ENCODE data around the gene ACBD4. TPM values are rescaled to one million over a fixed set of nuclear protein-coding genes. Genes with fewer than 3 reads are reported as not detected.

Gene ACBD4
- total RNA-seq, 1 experiment from 2014 or later: 0.89 TPM

GRCh38 chr17:45150911-45151809, 15.7 kb downstream of the ACBD4 start:
- Histone ChIP-seq H3K4me1 (replicated peaks) (peaks cover 22% of the 10 kb centered on the region), H3K27ac (no peak overlapping the region), H3K9me3 (replicated peaks) (no peaks in the 10 kb centered on the region), H3K4me3 (peak overlapping the region; percentile 47), H3K27me3 (replicated peaks) (no peaks in the 10 kb centered on the region), H3K36me3 (peaks cover 17% of the 10 kb centered on the region)
- peak in 1 of 2 experiments; percentile 51 for DNase-seq (ENCODE audit: low read depth in 1 of 2, low spot score in 2 of 2)

- Histone ChIP-seq H3K36me3 (peaks cover 19% of the 10 kb centered on the region), H3K4me3 (no peak overlapping the region), H3K27me3 (replicated peaks) (no peaks in the 10 kb centered on the region), H3K27ac (no peak overlapping the region), H3K4me1 (replicated peaks) (peaks cover 33% of the 10 kb centered on the region), H3K9me3 (replicated peaks) (no peaks in the 10 kb centered on the region)
- no peak for DNase-seq (ENCODE audit: low read depth in 1 of 2, low spot score in 2 of 2)
Measured at GRCh38 chr17:45155029-45155428, 19.5 kb downstream of the ACBD4 start.

GRCh38 chr17:45155483-45155882, 20.0 kb downstream of the ACBD4 start:
- Histone ChIP-seq H3K9me3 (replicated peaks) (no peaks in the 10 kb centered on the region), H3K27me3 (replicated peaks) (no peaks in the 10 kb centered on the region), H3K4me3 (no peak overlapping the region), H3K36me3 (peaks cover 16% of the 10 kb centered on the region), H3K4me1 (replicated peaks) (peaks cover 34% of the 10 kb centered on the region), H3K27ac (no peak overlapping the region)
- peak in 1 of 2 experiments; percentile 1 for DNase-seq (ENCODE audit: low read depth in 1 of 2, low spot score in 2 of 2)

GRCh38 chr17:45156242-45156641, 20.8 kb downstream of the ACBD4 start:
- no peaks in the 10 kb centered on the region for H3K9me3 ChIP-seq (replicated peaks)
- no peak overlapping the region for H3K27ac ChIP-seq
- H3K27me3 ChIP-seq (replicated peaks): no peaks in the 10 kb centered on the region
- no peak overlapping the region for H3K4me3 ChIP-seq
- H3K4me1 ChIP-seq (replicated peaks): peaks cover 27% of the 10 kb centered on the region
- peaks cover 24% of the 10 kb centered on the region for H3K36me3 ChIP-seq
- DNase-seq (ENCODE audit: low read depth in 1 of 2, low spot score in 2 of 2): peak in 1 of 2 experiments; percentile 0

- H3K9me3 ChIP-seq (replicated peaks): no peaks in the 10 kb centered on the region
- DNase-seq (ENCODE audit: low read depth in 1 of 2, low spot score in 2 of 2): peak in 1 of 2 experiments; percentile 85
- H3K4me3 ChIP-seq: peak overlapping the region; percentile 88
- H3K27me3 ChIP-seq (replicated peaks): no peaks in the 10 kb centered on the region
- peak overlapping the region; percentile 98 for H3K27ac ChIP-seq
- H3K36me3 ChIP-seq: peaks cover 20% of the 10 kb centered on the region
- peaks cover 35% of the 10 kb centered on the region for H3K4me1 ChIP-seq (replicated peaks)
Measured at GRCh38 chr17:45160447-45161287, 25.2 kb downstream of the ACBD4 start.

GRCh38 chr17:45161288-45162024, 26.0 kb downstream of the ACBD4 start, which contains the start of gene HEXIM2:
TSS of gene HEXIM2 (plus strand) at chr17:45161875. CDS start at chr17:45162794, 919 bp downstream.
- no peaks in the 10 kb centered on the region for H3K27me3 ChIP-seq (replicated peaks)
- DNase-seq (ENCODE audit: low read depth in 1 of 2, low spot score in 2 of 2): peak; percentile 99 to 100
- peaks cover 35% of the 10 kb centered on the region for H3K4me1 ChIP-seq (replicated peaks)
- H3K27ac ChIP-seq: peak within 1 kb of the TSS; percentile 98
- no peaks in the 10 kb centered on the region for H3K9me3 ChIP-seq (replicated peaks)
- H3K36me3 ChIP-seq: peaks cover 20% of the 10 kb centered on the region
- peak within 1 kb of the TSS; percentile 88 for H3K4me3 ChIP-seq

- Histone ChIP-seq H3K27ac (no peak overlapping the region), H3K27me3 (replicated peaks) (no peaks in the 10 kb centered on the region)
- no peak for DNase-seq (ENCODE audit: low read depth in 1 of 2, low spot score in 2 of 2)
Measured at GRCh38 chr17:45162025-45162687, 26.7 kb downstream of the ACBD4 start.

GRCh38 chr17:45164734-45165269, 29.3 kb downstream of the ACBD4 start:
- no peak for DNase-seq (ENCODE audit: low read depth in 1 of 2, low spot score in 2 of 2)
- peaks cover 16% of the 10 kb centered on the region for H3K4me1 ChIP-seq (replicated peaks)
- peaks cover 11% of the 10 kb centered on the region for H3K36me3 ChIP-seq
- no peaks in the 10 kb centered on the region for H3K9me3 ChIP-seq (replicated peaks)
- no peak overlapping the region for H3K27ac ChIP-seq
- no peak overlapping the region for H3K4me3 ChIP-seq
- H3K27me3 ChIP-seq (replicated peaks): no peaks in the 10 kb centered on the region

More at GRCh38 chr17:45162025-45162687, 26.7 kb downstream of the ACBD4 start:
- Histone ChIP-seq H3K36me3 (peaks cover 20% of the 10 kb centered on the region), H3K9me3 (replicated peaks) (no peaks in the 10 kb centered on the region), H3K4me1 (replicated peaks) (peaks cover 35% of the 10 kb centered on the region), H3K4me3 (peak overlapping the region; percentile 88)

- DNase-seq (ENCODE audit: low read depth in 1 of 2, low spot score in 2 of 2): no peak
- no peaks in the 10 kb centered on the region for H3K27me3 ChIP-seq (replicated peaks)
- no peaks in the 10 kb centered on the region; the same call in 1 of the 2 replicates for H3K36me3 ChIP-seq
- H3K4me1 ChIP-seq (replicated peaks): peaks cover 39% of the 10 kb centered on the region
- no peaks in the 10 kb centered on the region for H3K9me3 ChIP-seq (replicated peaks)
- no peak overlapping the region for H3K27ac ChIP-seq
- no peak overlapping the region for H3K4me3 ChIP-seq
Measured at GRCh38 chr17:45168991-45169752, 33.7 kb downstream of the ACBD4 start.

GRCh38 chr17:45170280-45170930, 34.9 kb downstream of the ACBD4 start:
- no peak overlapping the region for H3K4me3 ChIP-seq
- no peaks in the 10 kb centered on the region for H3K9me3 ChIP-seq (replicated peaks)
- peaks cover 34% of the 10 kb centered on the region for H3K4me1 ChIP-seq (replicated peaks)
- no peaks in the 10 kb centered on the region; the same call in 1 of the 2 replicates for H3K36me3 ChIP-seq
- no peak for DNase-seq (ENCODE audit: low read depth in 1 of 2, low spot score in 2 of 2)
- peak overlapping the region; percentile 60 for H3K27ac ChIP-seq
- no peaks in the 10 kb centered on the region for H3K27me3 ChIP-seq (replicated peaks)

GRCh38 chr17:45170931-45171337, 35.4 kb downstream of the ACBD4 start:
- peaks cover 34% of the 10 kb centered on the region for H3K4me1 ChIP-seq (replicated peaks)
- H3K36me3 ChIP-seq: no peaks in the 10 kb centered on the region; the same call in 1 of the 2 replicates
- no peaks in the 10 kb centered on the region for H3K9me3 ChIP-seq (replicated peaks)
- no peak overlapping the region for H3K4me3 ChIP-seq
- DNase-seq (ENCODE audit: low read depth in 1 of 2, low spot score in 2 of 2): peak in 1 of 2 experiments; percentile 44
- peak overlapping the region; percentile 60 for H3K27ac ChIP-seq
- H3K27me3 ChIP-seq (replicated peaks): no peaks in the 10 kb centered on the region

Data from SJSA1 (cell line).